Lower lobe of right lung (tissue), 2 donors: ENCODE measurements around the gene SUCLG2. TPM values are rescaled to one million over a fixed set of nuclear protein-coding genes. Genes with fewer than 3 reads are reported as not detected.

ENCODE experiments used
- ATAC-seq, 2 donors: fragments of 200-7000 bp; cut with Tn5 transposase; one replicate each; pipeline ENCODE4 v1.9.1; 2020 to 2022; ENCODE audit warnings: mild to moderate bottlenecking in 2 of 2, moderate library complexity in 2 of 2
- DNase-seq: peaks from one replicate; pipeline ENCODE4 v3.0.0-alpha.2; 2020
- H3K27ac ChIP-seq: fragments of 200-600 bp; one replicate; pipeline ENCODE4 v1.8.0; 2022
- H3K27me3 ChIP-seq: fragments of 200-600 bp; one replicate; pipeline ENCODE4 v1.8.0; 2022; ENCODE audit warnings: low read depth
- H3K36me3 ChIP-seq: fragments of 200-600 bp; one replicate; pipeline ENCODE4 v1.8.0; 2022; ENCODE audit warnings: mild to moderate bottlenecking
- H3K4me1 ChIP-seq: fragments of 200-600 bp; one replicate; pipeline ENCODE4 v1.8.0; 2022
- H3K4me3 ChIP-seq: fragments of 200-600 bp; one replicate; pipeline ENCODE4 v1.8.0; 2022; ENCODE audit warnings: mild to moderate bottlenecking
- H3K9me3 ChIP-seq: fragments of 200-600 bp; one replicate; pipeline ENCODE4 v1.8.0; 2022
- intact Hi-C: fragments of 100-400 bp; cut with DNase I; formaldehyde crosslinking; loops from one replicate; pipeline ENCODE4 v1.11.0; 2022
- total RNA-seq: library from RNA; stranded (reverse); fragmentation: NEBNext Ultra II Directional; extraction: Animal tissue kit (Norgen Biotek cat#: 25700); gene quantifications from one replicate; pipeline ENCODE4 v1.2.1, GENCODE V29; 2021
- TF ChIP-seq, protein P1 (sequence below): fragments of 200-600 bp; IDR thresholded peaks from one replicate; pipeline ENCODE4 v1.8.0; 2022; ENCODE audit warnings: antibody characterized with exemption, mild to moderate bottlenecking
- donor health status: DM: no; HTN: yes; CAD: no; lungs with severe emphysema.

SUCLG2 gene
- total RNA-seq, 1 donor from 2014 or later: 50.7 TPM

DNA sequence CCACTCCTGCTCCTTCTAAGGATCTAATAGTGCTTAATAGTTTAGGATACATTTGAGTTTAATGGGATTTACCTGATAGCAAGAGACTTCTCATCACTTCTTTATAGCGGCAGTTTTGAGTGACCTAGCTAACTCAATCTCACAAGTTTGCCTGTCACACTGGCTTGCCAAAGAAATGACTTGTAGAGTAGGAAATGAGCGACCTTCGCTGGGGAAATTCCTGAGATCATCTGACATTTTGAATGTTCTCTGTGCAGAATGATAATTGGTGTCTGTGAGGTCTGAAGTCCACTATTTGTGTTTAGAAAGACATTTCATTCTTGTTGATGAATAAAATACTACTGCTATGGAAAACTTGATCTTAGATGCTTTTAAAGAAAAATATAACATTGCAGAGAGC is 30.3 kb downstream of the SUCLG2 start:
- ATAC-seq: no peak
- Histone ChIP-seq H3K4me3 (no peak overlapping the region), H3K27me3 (no peaks in the 10 kb centered on the region), H3K9me3 (no peaks in the 10 kb centered on the region), H3K4me1 (no peaks in the 10 kb centered on the region), H3K27ac (no peak overlapping the region), H3K36me3 (peaks cover 12% of the 10 kb centered on the region)
- no peak for DNase-seq
- intact Hi-C loops: no loop called here
- TF ChIP-seq, protein P1, sequence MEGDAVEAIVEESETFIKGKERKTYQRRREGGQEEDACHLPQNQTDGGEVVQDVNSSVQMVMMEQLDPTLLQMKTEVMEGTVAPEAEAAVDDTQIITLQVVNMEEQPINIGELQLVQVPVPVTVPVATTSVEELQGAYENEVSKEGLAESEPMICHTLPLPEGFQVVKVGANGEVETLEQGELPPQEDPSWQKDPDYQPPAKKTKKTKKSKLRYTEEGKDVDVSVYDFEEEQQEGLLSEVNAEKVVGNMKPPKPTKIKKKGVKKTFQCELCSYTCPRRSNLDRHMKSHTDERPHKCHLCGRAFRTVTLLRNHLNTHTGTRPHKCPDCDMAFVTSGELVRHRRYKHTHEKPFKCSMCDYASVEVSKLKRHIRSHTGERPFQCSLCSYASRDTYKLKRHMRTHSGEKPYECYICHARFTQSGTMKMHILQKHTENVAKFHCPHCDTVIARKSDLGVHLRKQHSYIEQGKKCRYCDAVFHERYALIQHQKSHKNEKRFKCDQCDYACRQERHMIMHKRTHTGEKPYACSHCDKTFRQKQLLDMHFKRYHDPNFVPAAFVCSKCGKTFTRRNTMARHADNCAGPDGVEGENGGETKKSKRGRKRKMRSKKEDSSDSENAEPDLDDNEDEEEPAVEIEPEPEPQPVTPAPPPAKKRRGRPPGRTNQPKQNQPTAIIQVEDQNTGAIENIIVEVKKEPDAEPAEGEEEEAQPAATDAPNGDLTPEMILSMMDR: no peak

DNA sequence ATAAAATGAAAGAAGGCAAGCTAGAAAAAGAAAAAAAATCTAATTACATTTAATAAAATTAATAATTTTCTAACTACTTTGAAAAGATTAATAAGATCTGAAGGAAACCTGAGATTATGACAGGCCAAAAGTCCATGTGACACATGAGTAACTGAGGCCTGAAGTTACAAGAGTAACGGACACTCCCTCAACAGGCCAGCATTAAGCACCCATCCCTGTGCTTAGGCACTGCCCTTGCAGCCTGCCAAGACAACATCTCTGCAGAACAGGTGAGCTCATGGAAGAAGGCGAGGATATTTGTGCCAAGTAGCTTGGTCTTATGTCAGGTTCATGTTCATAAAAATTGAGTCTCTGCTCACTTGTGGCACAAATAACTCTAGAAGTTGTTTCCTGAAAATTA is 31.8 kb downstream of the SUCLG2 start:
- no peak for DNase-seq
- no peak overlapping the region for H3K27ac ChIP-seq
- H3K27me3 ChIP-seq: no peaks in the 10 kb centered on the region
- intact Hi-C loops: no loop called here
- TF ChIP-seq, protein P1: no peak
- no peaks in the 10 kb centered on the region for H3K9me3 ChIP-seq
- peaks cover 12% of the 10 kb centered on the region for H3K36me3 ChIP-seq
- no peaks in the 10 kb centered on the region for H3K4me1 ChIP-seq
- no peak overlapping the region for H3K4me3 ChIP-seq
- ATAC-seq: no peak

DNA sequence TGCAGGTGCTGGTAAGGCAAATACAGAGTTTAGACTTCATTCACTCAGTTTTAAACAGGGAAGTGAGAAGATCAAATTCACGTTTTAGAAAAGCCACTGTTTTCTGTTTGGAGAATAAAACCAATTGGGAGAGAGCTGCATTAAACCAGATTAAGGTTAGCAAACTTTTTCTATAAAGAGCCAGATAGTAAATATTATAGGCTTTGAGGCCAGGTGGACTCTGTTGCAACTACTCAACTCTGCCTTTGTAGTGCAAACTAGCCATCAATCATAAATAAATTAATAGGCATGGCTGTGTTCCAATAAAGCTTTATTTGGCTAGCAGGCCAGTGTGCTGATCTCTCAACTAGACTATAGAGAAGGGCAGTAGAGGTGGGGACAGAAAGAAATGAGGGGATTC is 33.5 kb downstream of the SUCLG2 start:
- TF ChIP-seq, protein P1: no peak
- intact Hi-C loops: no loop called here
- Histone ChIP-seq H3K36me3 (peaks cover 19% of the 10 kb centered on the region), H3K27me3 (no peaks in the 10 kb centered on the region), H3K27ac (no peak overlapping the region), H3K4me3 (no peak overlapping the region), H3K9me3 (no peaks in the 10 kb centered on the region), H3K4me1 (no peaks in the 10 kb centered on the region)
- no peak for ATAC-seq
- no peak for DNase-seq

DNA sequence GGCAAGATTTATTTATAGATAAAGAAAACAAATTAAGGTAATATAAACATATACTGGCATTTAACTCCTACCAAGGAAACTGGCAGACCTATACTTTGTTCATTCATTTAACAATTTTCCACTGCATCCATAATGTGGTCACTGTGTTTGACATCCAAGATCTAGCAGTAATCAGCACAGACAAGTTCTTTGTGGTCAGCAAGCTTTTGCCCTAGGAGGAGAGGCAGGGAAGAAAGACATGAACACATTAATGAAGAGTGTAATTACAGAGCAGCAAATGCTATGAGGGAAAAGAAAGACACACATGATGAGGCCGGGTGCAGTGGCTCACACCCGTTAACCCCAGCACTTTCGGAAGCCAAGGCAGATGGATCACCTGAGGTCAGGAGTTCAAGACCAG is 34.4 kb downstream of the SUCLG2 start:
- ATAC-seq (no peak), DNase-seq (no peak)
- no peak overlapping the region for H3K27ac ChIP-seq
- TF ChIP-seq, protein P1: no peak
- intact Hi-C loops: no loop called here
- H3K4me3 ChIP-seq: no peak overlapping the region
- H3K4me1 ChIP-seq: no peaks in the 10 kb centered on the region
- no peaks in the 10 kb centered on the region for H3K27me3 ChIP-seq
- H3K36me3 ChIP-seq: peaks cover 19% of the 10 kb centered on the region
- H3K9me3 ChIP-seq: no peaks in the 10 kb centered on the region

DNA sequence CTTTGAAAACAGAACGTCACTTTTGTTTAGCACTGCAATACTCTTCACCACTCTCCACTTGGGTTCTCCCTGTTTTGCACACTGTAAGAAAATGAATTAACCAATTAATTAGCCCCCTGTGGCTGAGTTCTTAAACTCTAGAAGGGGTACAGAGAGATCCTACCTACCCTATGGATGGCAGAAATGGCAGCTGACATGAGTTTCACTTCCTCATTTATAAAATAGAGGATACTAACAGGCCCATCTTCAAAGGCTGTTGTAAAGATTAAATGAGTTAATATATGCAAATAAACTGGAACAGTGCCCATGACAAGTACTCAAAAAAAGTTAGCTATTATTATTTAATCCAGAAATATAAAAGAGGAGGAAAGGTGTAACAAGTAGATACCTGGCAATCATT is 36.9 kb downstream of the SUCLG2 start:
- TF ChIP-seq, protein P1: no peak
- DNase-seq: no peak
- intact Hi-C loops: no loop called here
- H3K36me3 ChIP-seq: peaks cover 19% of the 10 kb centered on the region
- no peaks in the 10 kb centered on the region for H3K9me3 ChIP-seq
- ATAC-seq: no peak
- H3K4me3 ChIP-seq: no peak overlapping the region
- no peaks in the 10 kb centered on the region for H3K4me1 ChIP-seq
- no peak overlapping the region for H3K27ac ChIP-seq
- H3K27me3 ChIP-seq: no peaks in the 10 kb centered on the region

DNA sequence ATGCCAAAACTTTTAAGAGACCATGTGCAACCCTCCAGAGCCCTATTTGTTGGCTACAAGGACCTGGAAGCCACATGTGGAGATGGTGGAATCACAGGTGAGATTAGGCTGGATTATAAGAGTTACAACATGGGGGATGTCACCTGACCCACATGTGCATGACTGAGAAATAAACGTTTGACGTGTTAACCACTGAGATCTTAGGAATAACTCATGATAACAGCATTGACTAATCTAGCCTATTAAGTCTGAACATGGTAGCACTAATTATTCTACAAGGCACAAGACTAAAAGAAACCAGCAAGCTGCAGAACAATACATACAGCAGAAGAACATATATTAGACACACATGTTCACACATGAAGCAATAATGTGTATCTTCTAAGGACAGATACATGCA is 38.4 kb downstream of the SUCLG2 start:
- Histone ChIP-seq H3K27ac (no peak overlapping the region), H3K36me3 (peaks cover 19% of the 10 kb centered on the region), H3K4me3 (no peak overlapping the region), H3K9me3 (no peaks in the 10 kb centered on the region), H3K27me3 (no peaks in the 10 kb centered on the region), H3K4me1 (no peaks in the 10 kb centered on the region)
- TF ChIP-seq, protein P1: no peak
- DNase-seq (no peak), ATAC-seq (no peak)
- intact Hi-C loops: no loop called here
